Natural killer cell (primary cell): ENCODE measurements around the gene CRYGN. TPM values are rescaled to one million over a fixed set of nuclear protein-coding genes. Genes with fewer than 3 reads are reported as not detected.
A peak's percentile ranks its signal among the peaks of the same experiment; 100 is the strongest.

Experiments
- ATAC-seq, 3 donors: fragments of 150-1000 bp in 2 of 3; fragments of 200-7000 bp in 1 of 3; cut with Tn5 transposase; 1 replicate in 1 of 3; 2 replicates in 2 of 3; pipeline ENCODE4 v1.10.0; 2021; ENCODE audit warnings: mild to moderate bottlenecking in 2 of 3, moderate library complexity in 2 of 3
- DNase-seq, 2 donors: peaks; one replicate each; pipeline versions ENCODE4 v3.0.0 to v3.0.0-alpha.2; 2013 to 2021; ENCODE audit warnings: mixed read lengths in 1 of 2
- H3K27ac ChIP-seq: one replicate; pipeline ENCODE4 v1.5.1; 2013; ENCODE audit warnings: mild to moderate bottlenecking, low read length
- H3K27me3 ChIP-seq: one replicate; pipeline ENCODE4 v1.6.1; 2013; ENCODE audit warnings: low read length; ENCODE audit not compliant: control insufficient read depth, insufficient read depth
- H3K36me3 ChIP-seq: one replicate; pipeline ENCODE4 v1.6.1; 2013; ENCODE audit warnings: low read length; ENCODE audit not compliant: control insufficient read depth, insufficient read depth
- H3K4me1 ChIP-seq: one replicate; pipeline ENCODE4 v1.6.1; 2013; ENCODE audit warnings: low read length; ENCODE audit not compliant: control insufficient read depth, insufficient read depth
- H3K4me3 ChIP-seq: one replicate; pipeline ENCODE4 v1.5.1; 2013; ENCODE audit warnings: low read length
- H3K9me3 ChIP-seq: one replicate; pipeline ENCODE4 v1.6.1; 2013; ENCODE audit warnings: low read length; ENCODE audit not compliant: control insufficient read depth, insufficient read depth
- H3K27ac Mint-ChIP-seq, 2 donors: one replicate each; pipeline ENCODE4 v1.8.0; 2022; ENCODE audit warnings: mild to moderate bottlenecking in 2 of 2, mixed read lengths in 2 of 2, moderate library complexity in 1 of 2
- H3K27me3 Mint-ChIP-seq, 2 donors: one replicate each; pipeline ENCODE4 v1.8.0; 2022; ENCODE audit warnings: low read depth in 2 of 2, mixed read lengths in 2 of 2
- H3K36me3 Mint-ChIP-seq: one replicate; pipeline ENCODE4 v1.8.0; 2022; ENCODE audit warnings: mixed read lengths
- H3K4me1 Mint-ChIP-seq, 2 donors: one replicate each; pipeline ENCODE4 v1.8.0; 2022; ENCODE audit warnings: mixed read lengths in 2 of 2
- H3K4me3 Mint-ChIP-seq: one replicate; pipeline ENCODE4 v1.8.0; 2022; ENCODE audit warnings: mild to moderate bottlenecking, moderate library complexity, mixed read lengths
- H3K9me3 Mint-ChIP-seq, 2 donors: one replicate each; pipeline ENCODE4 v1.8.0; 2022; ENCODE audit warnings: mixed read lengths in 2 of 2
- WGBS: methylation state at CpG from one replicate; pipeline ENCODE4 v1.1.7; 2013; ENCODE audit warnings: missing lambda C conversion rate; ENCODE audit not compliant: insufficient coverage; 5-methylcytosine and 5-hydroxymethylcytosine counted together
- intact Hi-C: fragments of 100-400 bp; cut with micrococcal nuclease; formaldehyde crosslinking; loops from one replicate; pipeline ENCODE4 v1.14.2; 2022
- total RNA-seq, 4 donors: library from RNA; stranded (reverse); fragments of 120-200 nt in 1 of 4; gene quantifications; one replicate each; pipeline versions ENCODE4 v1.2.3 to v1.2.4, GENCODE V29; 2013 to 2022
- TF ChIP-seq, protein P1 (sequence below): fragments of 200-600 bp; IDR thresholded peaks from one replicate; pipeline ENCODE4 v1.8.0; 2022; ENCODE audit warnings: antibody characterized with exemption

The CRYGN gene
- total RNA-seq, 3 donors from 2014 or later (not counting 1 experiment from before 2014, with no cell fraction given) = not detected

GRCh38 chr7:151482883-151483710, 43.2 kb upstream of the CRYGN start:
- DNase-seq (no peak), ATAC-seq (peak in 1 of 3 donors; percentile 23)
- Mint-ChIP-seq H3K4me1 (peaks cover 49 to 57% of the 10 kb centered on the region in 2 donors), H3K36me3 (no peaks in the 10 kb centered on the region), H3K27ac (peak overlapping the region; percentile 68 to 81), H3K4me3 (no peak overlapping the region), H3K27me3 (no peaks in the 10 kb centered on the region), H3K9me3 (no peaks in the 10 kb centered on the region)
- H3K9me3 ChIP-seq = no peaks in the 10 kb centered on the region
- intact Hi-C loops = loop anchor here (5.0 kb wide), 1 partner anchor 34 kb away; the partner anchor contains the start of gene RHEB
- no peak overlapping the region for H3K27ac ChIP-seq
- no peak overlapping the region for H3K4me3 ChIP-seq
- H3K36me3 ChIP-seq = peaks cover 36% of the 10 kb centered on the region
- TF ChIP-seq, protein P1, sequence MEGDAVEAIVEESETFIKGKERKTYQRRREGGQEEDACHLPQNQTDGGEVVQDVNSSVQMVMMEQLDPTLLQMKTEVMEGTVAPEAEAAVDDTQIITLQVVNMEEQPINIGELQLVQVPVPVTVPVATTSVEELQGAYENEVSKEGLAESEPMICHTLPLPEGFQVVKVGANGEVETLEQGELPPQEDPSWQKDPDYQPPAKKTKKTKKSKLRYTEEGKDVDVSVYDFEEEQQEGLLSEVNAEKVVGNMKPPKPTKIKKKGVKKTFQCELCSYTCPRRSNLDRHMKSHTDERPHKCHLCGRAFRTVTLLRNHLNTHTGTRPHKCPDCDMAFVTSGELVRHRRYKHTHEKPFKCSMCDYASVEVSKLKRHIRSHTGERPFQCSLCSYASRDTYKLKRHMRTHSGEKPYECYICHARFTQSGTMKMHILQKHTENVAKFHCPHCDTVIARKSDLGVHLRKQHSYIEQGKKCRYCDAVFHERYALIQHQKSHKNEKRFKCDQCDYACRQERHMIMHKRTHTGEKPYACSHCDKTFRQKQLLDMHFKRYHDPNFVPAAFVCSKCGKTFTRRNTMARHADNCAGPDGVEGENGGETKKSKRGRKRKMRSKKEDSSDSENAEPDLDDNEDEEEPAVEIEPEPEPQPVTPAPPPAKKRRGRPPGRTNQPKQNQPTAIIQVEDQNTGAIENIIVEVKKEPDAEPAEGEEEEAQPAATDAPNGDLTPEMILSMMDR = no peak
- WGBS = 95% methylated on average over 8 of the region's 8 CpGs
- H3K27me3 ChIP-seq = no peaks in the 10 kb centered on the region
- H3K4me1 ChIP-seq = no peaks in the 10 kb centered on the region

DNA sequence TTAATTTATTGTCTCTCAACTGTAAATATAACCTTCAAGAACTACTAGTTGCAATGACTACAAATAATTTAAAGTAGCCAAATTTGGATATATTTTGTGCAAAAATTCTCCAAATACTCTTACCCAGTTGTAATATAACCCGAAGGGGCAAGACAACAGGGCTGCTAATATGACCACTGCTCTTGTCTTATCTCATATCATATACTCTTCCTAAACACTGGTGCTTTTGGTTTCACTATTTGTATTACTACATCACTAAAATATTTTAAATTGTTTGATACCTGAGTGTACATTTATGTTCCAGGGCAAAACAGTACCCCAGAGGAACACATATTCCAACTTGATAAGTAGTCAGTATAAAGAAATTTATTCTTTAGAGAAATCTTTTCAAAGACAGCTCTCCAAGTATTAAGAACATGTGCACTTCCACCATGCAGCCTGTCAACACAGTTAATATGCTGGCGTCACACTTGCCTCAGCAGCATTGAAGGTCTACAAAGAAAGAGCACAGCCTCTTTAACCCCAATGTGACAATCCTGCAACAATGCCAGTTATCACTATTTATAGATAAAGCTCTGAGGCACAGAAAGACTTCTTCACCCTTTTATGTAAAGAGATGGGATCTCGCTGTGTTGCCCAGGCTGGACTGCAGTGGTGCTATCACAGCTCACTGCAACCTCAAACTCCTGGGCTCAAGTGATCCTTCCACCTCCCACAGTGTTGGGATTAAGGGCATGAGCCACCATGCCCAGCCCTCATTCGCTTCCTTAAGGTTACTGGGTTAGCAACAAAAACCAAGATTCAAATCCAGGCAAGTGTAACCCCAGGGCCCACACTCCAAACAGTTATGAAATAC, 41.9 kb upstream of the CRYGN start:
- Mint-ChIP-seq H3K27me3 (no peaks in the 10 kb centered on the region), H3K4me1 (peaks cover 52 to 53% of the 10 kb centered on the region in 2 donors), H3K4me3 (peak overlapping the region; percentile 45), H3K36me3 (no peaks in the 10 kb centered on the region), H3K9me3 (no peaks in the 10 kb centered on the region), H3K27ac (peak overlapping the region; percentile 68 to 81)
- DNase-seq (no peak), ATAC-seq (peak in 2 of 3 donors; percentile 51 to 57)
- H3K36me3 ChIP-seq = peaks cover 35% of the 10 kb centered on the region
- intact Hi-C loops = loop anchor here (5.0 kb wide), 1 partner anchor 35 kb away; the partner anchor contains the start of gene RHEB
- H3K4me1 ChIP-seq = no peaks in the 10 kb centered on the region
- TF ChIP-seq, protein P1 = no peak
- H3K4me3 ChIP-seq = no peak overlapping the region
- H3K27ac ChIP-seq = no peak overlapping the region
- no peaks in the 10 kb centered on the region for H3K27me3 ChIP-seq
- H3K9me3 ChIP-seq = no peaks in the 10 kb centered on the region
- 87% methylated on average over 4 of the region's 4 CpGs for WGBS

DNA sequence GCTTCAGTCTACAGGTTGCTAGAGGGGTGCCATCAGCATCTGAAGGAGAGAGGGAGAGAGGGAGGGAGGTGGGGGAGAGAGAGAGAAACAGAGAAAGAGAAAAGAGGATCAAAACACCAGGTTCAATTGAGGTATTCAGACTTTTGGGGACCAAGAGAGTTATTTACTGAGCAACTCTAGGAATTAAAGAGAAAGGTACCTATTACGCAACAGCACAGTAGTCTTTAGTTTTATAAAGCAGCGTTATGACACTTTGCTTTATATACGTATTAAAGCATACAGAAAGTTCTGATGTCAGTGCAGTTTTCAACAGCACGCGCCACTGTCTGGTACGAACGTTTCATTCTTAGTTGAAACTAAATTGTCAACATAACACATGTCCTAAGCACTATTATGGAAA, 37.9 kb upstream of the CRYGN start:
- whole genome bisulfite sequencing = 95% methylated on average over 7 of the region's 7 CpGs
- Mint-ChIP-seq H3K9me3 (no peaks in the 10 kb centered on the region), H3K36me3 (no peaks in the 10 kb centered on the region), H3K27ac (no peak overlapping the region), H3K4me3 (no peak overlapping the region), H3K4me1 (peaks cover 39 to 43% of the 10 kb centered on the region in 2 donors), H3K27me3 (no peaks in the 10 kb centered on the region)
- Histone ChIP-seq H3K27ac (no peak overlapping the region), H3K36me3 (peaks cover 9% of the 10 kb centered on the region), H3K9me3 (no peaks in the 10 kb centered on the region), H3K4me1 (peaks cover 5% of the 10 kb centered on the region), H3K27me3 (no peaks in the 10 kb centered on the region), H3K4me3 (no peak overlapping the region)
- ATAC-seq (no peak), DNase-seq (no peak)
- intact Hi-C loops = no loop called here
- TF ChIP-seq, protein P1 = no peak
